GM18873 (cell line): Measurements from ENCODE around the gene CLUH.

ENCODE experiments used
- ATAC-seq: cut with Tn5 transposase; IDR thresholded peaks from one replicate; pipeline ENCODE4 v1.9.1; 2021; ENCODE audit warnings: mild to moderate bottlenecking, moderate library complexity, moderate number of reproducible peaks; ENCODE audit not compliant: unreplicated experiment, low FRiP score

CLUH gene

DNA sequence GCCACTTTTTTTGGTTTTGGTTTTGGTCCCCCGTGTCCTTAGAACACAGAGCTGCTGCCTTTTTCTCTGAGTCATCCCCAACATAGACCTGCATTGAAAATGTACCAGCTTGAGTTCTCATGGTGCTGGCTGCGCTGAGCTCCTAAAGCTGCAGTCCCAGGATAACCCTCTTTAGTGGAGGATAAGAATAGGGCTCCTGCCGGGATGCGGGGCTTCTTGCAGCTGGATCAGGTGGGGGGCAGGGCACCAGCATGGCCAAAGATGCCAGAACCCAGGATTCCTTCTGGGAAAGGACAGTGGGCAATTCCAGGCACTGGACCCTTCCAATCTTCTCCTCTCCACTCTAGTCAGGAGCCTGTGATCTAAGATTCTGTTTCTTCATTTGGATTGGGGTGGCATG, 8.3 kb upstream of the CLUH start:
- ATAC-seq: no peak

DNA sequence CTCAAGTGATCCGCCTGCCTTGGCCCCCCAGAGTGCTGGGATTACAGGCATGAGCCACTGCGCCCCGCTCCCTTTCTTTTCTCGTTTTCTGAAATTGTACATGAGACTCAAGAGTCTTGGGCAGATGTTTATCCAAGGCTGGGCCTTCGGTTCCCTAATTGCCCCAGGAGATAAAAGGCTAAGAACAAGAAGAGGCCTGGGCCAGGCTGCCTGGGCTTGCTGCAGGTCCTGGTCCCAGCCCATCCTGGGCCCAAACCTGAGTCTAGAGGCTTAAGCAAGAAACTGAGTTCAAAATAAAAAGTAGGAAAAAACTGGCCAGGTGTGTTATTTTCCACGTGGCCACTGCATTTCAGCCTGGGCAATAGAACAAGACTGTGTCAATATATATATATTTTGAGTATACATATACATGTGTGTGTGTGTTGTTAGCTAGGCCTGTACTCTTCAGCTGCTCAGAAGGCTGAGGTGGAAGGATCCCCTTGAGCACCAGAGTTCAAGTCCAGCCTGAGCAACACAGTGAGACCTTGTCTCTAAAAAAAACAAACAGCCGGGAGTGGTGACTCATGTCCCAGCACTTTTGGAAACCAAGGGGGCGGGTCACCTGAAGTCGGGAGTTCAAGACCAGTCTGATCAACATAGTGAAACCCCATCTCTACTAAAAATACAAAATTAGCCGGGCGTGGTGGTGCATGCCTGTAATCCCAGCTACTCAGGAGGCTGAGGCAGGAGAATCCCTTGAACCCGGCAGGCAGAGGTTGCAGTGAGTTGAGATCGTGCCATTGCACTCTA, 6.8 kb upstream of the CLUH start:
- no peak for ATAC-seq

DNA sequence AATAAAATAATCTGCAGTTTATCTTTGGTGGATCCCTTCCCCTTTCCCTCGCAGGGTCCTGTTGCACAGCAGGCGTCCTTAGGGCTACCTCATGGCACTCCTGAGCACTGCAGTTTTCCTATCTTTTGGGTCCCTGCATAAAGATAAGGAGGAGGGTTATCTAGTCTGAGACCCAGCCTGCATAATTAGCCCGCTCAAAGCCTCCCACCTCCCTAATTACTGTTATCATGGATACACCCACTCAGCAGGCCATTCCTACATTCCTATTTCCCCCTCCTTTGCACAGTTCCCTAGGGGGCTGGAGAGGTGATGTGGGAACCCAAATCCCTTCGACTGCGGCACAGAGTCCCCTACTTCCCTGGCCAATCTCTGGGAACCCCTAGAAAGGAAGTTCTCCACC, 5.1 kb upstream of the CLUH start:
- ATAC-seq: no peak

DNA sequence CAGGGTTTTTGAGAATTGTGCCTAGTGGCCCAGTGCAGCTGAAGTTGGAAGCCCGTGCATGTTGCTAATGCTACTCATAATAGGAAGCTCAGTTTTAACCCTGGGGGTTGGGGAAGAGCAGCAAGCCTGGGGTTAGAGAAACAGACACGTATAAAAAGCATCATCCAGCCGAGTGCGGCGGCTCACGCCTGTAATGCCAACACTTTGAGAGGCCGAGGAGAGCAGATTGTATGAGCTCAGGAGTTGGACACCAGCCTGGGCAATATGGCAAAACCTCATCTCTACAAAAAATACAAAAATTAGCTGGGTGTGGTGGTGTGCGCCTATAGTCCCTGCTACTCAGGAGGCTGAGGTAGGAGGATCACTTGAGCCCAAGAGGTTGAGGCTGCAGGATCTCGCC, 2.3 kb upstream of the CLUH start:
- ATAC-seq: no peak

DNA sequence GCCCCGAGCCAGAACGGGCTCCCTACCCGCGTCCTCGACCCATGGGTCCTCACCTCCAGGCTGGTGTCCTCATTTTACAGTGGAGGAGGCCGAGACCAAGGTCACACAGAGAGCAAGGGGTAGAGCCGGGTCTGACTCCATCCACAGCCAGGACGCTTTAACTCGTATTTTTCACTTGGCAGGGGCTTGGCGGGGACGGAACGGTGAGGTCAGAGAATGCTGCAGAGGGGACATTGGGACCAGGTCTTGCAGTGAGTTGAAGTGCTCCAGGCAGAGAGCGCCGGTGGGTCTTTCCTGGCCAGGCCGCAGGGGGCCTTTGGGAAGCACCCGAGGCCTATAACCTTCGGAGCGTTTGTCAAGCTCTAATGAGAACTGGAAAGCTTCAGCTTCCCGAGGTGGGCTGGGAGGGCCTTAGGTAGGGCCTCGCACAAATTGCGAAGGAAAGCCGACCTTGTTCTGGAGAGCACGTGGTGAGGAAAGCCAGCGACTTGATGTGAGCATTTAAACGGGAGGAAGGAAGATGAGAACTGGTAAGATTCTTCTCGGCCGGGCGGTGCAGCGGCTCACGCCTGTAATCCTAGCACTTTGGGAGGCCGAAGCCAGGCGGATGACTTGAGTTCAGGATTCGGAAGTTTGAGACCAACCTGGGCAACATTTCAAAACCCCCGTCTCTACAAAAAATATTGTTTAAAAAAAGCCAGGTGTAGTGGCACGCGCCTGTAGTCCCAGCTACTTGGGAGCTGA, 908 bp upstream of the CLUH start:
- no peak for ATAC-seq

DNA sequence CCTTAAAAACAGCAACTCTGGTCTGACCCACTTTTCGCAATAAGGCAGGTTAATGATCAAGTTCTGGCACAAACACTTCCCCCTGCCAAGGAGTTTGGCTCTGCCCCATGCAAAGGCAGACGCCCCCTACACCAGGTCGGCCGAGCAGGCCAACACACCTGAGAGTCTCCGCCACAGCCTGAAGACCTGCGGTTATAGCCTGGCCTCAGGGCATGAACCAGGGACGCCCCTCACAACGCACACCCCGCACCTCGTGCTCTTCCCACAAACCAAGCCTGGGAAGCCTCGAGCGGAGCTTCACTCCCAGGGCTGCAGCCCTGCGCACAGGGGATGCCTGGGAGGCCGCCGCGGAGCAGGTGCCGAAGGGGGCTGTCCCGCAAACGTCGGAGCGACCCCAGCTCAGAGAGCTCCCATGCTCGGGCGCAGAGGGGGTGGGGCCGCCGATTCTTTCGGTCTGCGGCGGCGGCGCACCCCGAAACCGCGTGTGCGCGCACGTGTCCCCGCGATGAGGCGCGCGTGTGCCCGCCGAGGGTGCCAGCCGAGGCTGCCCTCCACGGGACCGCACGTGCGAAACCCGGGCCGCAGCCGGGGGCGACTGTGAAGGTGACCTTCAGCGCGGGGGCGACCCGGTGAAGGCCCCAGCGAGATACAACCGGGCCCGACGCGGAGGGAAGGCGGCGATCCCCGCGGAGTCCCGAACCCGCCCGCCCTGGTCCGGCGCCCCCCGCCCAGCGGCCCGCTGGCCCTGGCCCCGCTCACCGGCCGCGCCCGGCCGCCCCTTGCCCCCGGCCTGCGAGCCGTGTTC, 559 bp downstream of the CLUH start:
- ATAC-seq: peak; percentile 16

DNA sequence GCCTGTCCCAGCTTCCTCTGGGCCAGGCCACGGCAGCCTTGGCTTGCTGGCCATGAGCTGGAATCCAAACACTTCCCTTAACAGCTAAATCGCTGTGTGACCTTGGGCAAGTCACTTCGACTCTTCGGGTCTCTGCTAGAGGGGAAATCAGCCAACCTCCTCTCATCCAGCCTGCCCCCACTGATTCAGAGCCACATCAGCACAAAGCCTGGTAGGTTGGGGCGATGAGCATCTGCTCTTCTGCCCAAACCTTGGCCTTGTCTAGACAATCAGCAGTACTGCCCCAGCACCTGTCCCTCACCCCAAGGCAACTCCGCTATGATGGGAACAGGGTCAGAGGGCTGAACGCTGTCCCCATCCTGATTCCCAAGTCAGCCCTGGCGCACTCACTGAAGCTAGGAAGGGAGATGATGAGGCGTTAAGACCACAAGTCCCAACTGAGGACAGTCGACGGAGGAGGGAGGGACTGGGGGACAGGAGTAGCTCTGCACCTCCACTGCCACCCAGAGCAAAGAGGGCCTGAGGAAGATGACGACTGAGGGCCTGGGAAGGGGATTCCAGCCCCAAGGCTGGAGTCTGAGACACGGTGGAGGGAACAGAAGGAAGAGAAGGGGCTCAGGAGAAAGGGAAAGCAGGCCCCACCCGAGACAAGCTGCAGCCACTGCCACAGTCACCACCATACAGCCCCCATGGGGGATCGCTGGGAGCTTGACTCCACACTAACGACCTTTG, 1.3 kb downstream of the CLUH start:
- ATAC-seq: no peak

DNA sequence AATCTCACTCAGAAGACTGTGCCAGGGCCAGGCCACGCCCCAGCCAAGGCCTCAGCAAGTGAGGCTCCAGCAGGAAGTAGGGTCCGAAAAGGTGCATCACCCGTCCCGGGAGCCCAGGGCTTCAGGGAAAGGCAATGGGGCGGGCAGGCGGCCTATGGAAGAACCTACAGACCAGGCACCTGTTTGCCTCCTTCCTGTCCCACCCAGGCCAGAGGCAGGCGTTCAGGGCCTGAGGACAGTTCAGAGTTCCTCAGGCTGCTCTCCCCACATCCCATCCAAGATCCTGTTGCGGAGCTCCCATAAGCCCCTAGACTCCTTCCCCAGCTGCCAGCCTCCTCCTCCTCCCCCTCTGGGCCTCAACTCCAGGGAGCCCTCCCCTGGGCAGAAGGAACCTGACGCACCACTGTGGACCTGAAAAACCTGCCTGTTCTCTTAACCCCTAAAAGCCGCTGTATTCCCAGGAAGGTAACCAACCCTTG, 2.3 kb downstream of the CLUH start:
- ATAC-seq: no peak

DNA sequence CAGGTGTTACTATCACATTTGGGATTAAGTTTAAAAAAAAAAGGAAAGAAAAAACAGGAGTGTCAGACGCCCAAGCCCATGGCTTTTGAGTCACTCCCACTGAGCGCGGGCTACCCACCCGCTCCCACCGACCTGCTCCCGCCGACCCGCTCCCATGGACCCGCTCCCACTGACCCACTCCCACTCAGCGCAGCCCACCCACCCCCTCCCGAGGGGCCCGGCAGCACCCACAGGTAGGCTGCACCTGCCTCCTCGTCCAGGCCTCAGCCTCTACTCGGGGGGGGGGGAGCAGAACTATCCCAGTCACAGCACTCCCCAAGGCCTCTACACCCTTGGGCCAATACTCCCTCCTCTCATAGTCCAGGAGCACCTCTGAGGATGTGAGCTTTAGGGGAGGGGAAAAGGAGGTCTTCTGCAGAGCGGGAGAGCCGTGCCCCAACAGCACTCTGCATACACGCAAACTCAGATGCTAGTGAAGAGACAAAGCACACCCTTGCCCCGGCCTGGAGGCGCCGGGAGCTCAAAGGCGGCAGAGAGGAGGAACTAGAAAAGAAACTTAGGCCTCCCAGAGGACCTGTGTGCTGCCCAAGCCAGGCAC, 2.9 kb downstream of the CLUH start:
- ATAC-seq: no peak

DNA sequence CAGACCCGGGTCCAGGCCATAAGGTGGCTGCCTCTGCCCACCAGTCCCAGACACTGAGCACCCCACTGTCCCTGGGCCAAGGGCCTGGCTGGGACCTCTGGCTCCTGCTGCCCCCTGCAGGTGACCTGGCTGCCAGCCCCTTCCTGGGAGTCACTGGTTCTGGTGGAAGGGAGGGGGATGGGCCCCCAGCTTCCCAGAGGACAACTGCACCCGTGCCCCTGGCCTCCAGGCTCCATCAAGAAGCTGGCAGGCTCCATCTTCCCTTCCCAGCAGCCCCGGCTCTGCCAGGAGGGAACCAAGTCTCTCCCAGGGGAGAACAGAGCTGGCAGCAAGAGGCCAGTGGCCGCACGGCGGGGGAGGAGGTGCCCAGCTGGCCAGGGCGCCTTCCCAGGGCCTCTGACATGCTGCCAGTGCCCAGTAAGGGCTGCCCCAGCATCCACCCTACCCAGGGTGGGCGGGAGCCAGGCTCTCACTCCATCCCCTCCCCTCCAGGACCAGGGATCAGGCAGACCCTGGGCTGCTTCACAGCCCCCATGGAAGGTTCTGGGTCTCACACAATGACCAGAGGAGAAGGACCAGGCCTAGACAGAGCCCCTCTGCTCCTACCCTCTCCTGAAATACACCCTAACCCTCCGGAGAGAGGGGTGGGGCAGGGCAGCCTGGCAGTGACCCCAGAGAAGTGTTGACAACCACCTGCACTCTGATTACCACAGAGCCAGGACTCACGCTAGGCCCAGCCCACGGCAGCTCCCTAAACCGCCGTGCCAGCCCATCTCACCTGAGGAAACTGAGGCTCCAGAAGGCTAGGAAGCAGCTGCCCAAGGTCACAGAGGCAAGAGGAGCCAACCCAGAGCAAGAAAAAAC, 3.6 kb downstream of the CLUH start:
- ATAC-seq: no peak

DNA sequence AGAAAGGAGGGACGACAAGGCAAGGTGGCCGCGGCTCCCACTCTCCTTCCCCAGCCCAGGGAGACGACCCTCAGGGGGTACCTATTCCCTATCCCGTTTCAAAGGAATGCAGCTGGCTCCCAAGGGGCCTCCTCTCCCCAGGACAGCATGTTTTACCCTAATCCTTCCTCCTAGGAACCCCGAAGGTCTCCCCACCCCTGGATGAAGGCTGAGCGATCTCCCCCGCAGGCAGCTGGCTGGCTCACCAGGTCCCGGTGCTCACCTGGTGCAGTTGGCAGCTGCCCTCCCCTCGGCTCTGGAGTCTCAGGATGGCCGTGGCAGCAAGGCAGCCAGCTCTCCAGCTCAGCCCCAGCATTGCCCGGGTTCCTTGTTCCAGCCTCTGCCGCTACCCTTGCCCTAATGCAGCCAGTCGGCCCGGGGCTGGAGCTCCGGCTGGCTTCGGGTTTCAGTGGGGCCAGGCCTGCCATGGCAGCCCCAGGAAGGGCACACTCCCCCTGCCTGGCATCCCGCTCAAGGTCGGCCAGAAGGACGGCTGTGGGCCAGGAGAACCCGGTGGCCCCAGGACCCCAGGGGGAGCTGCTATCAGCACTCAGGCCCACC, 4.6 kb downstream of the CLUH start:
- ATAC-seq: no peak

DNA sequence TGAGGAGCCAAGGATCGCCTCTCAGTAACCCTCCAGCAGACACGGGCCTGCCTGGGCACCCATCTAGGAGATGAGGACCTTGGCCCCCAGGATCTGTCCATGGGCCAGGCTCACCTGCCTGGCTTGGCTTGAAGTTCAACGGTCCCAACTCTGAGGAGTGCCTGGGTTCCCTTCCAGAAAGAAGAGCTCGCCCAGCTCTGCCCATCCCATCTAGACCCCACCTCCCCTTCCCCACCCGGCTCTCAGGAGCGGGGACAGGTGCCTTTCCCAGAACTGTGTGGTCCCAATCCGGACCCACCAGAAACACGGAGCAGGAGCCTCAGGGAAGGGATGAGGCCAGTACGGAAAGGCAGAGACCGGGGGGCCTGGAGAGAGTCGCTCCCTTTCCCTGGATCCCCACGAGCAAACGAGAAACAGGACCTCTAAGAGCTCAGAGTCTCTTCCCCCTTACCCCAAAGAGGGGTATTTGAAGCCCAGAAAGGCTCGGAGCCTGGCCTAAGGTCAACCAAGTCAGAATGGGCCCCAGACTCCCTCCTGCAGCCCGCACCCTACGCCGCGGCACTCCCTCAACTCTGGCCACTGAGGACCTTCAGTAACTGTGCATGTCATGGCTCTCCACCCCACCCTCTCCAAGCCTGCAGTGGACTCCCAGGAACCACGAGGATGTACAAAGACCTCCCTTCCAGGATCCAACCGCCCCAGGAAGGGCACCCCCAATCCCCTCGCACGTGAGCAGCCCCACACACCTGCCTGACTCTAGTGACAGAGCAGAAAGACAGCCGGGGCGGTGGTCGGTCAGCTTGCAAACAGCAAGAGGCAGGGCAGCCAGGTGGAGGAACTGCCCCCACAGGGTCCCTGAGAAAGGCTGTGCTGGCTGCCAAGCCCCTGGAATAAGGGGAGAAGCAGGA, 5.4 kb downstream of the CLUH start:
- ATAC-seq: no peak

DNA sequence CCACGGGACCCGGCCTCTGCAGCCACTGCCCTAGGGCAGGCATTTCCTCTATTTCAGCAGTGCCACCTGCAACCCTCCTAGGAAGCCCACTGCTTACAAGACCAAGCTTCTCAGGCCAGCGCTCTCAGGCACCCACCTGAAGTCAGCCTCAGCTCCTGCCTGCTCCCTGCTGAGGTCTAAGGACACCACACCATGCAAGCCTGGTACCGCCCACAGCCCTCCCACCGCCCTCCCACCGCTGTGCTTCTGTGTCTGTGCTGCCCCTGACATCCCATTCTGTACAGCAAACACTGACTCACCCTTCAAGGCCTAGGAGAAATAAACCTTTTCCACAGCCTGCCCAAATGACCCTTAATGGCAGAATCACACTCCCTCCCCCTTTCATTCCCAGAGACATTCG, 6.3 kb downstream of the CLUH start:
- ATAC-seq: no peak

DNA sequence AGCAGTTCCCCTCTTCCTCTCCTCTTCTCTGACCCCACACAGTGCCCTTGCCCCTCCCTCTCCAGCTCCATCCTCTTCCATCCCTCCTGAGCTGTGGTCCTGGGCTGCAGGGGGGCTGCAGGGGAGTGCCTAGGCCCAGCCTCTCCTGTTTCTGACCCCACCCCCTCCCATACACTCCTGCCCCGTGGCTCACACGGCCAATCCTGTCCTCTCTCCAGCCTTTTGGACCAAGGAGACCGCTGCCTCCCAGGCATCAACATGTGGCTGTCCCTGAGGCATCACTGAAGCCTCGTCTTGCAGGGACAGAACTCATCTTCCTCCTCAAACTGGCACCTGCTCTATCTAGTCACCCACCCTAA, 6.7 kb downstream of the CLUH start:
- ATAC-seq: no peak

DNA sequence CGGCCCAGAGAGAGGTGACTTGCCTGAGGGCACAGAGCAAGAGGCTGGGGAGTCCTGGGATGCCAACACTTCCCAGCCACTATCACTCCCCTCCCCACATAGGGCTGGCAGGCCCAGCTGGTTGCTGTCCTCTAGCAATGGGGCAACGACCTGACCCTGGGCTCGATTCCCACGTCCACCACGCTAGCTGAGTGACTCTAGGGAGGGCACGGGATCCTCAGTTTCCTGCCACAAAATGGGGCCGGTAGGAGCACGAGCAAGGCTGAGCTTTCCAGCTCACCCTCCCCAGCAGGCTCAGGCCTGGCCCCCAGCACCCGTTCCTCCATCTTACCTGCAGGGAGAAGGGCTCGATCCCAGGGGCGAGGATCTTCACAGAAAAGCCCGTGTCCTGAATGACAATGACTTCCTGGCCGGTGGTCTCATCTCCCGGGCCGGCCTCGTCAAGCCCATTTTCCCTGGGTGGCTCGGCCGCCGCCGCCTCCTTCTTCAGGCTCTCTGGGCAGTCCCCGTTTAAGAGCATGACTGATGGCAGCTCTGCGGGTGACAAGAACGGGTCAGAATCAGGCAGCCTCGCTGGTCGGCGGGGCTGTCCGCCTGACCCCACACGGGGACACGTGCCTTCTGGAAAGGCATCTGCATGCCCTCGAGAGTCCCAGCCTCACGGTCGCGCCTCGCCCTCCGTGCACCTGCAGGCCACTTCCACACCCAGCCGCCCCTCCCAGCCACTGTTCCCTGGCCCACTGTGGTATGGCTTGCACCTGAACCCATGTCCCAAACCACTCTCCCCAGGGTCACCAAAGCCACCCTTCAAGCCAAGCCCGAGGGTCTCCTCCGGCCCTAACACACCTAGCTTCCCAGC, 7.3 kb downstream of the CLUH start:
- no peak for ATAC-seq

DNA sequence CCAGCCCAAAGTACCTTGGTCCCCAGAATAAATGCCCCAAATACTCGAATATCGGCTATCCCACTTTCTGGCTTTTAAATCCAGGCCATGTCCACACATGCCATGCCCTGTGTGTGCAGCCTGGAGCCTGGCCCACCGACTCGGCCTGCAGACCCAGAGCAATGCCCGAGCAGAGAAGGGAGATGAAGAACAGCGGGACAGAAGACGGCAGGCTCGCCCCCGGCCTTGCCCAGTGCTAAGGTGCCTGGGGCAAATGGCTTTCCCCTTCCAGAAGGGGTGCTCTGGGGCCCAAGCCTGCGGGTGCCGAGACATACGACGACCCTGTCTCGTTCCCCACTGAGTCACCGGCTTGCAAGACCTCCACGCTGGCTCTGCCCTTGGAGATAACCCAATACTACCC, 8.0 kb downstream of the CLUH start:
- no peak for ATAC-seq

DNA sequence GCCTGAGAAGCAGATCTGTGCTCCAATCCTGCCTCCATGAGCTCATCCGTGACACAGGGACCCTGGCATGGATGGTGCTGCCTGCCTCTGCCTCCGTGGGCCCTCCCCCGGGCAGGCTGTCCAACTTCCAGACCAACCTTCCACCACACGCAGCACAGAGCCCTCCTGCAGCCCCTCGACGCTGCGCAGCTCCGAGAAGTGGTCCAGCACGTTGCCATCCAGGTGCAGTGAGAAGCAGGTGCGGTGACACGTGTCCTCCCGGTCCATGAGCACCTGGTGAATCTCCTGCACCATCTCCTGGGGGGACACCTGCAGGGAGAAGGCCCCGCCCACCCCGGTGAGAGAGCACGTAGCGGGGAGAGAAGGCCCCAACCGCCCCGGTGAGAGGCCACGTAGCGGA, 8.4 kb downstream of the CLUH start:
- no peak for ATAC-seq
